GM23248 (cell line): Measurements from ENCODE around the gene UVRAG. TPM values are rescaled to one million over a fixed set of nuclear protein-coding genes. Genes with fewer than 3 reads are reported as not detected.

Experiments used
- DNase-seq: peaks from one replicate; pipeline ENCODE4 v3.0.0-alpha.2; 2015
- H2AFZ ChIP-seq: fragments of 200-600 bp; sonication (generic); 2 replicates; pipeline ENCODE4 v1.6.1; 2016; ENCODE audit warnings: antibody characterized with exemption
- H3F3A ChIP-seq: fragments of 200-600 bp; sonication (generic); 2 replicates; pipeline ENCODE4 v1.6.1; 2016; ENCODE audit warnings: mild to moderate bottlenecking, antibody characterized with exemption, mixed run types; ENCODE audit not compliant: insufficient read depth
- H3K27ac ChIP-seq: fragments of 200-600 bp; sonication (generic); 2 replicates; pipeline ENCODE4 v1.5.1; 2016; ENCODE audit warnings: mild to moderate bottlenecking
- H3K27me3 ChIP-seq: fragments of 200-600 bp; sonication (generic); replicated peaks from 2 replicates; pipeline ENCODE4 v1.6.1; 2016; ENCODE audit warnings: mild to moderate bottlenecking; ENCODE audit not compliant: insufficient read depth
- H3K36me3 ChIP-seq: fragments of 200-600 bp; sonication (generic); 2 replicates; pipeline ENCODE4 v1.6.1; 2016; ENCODE audit warnings: low read depth, mild to moderate bottlenecking
- H3K4me1 ChIP-seq: fragments of 200-600 bp; sonication (generic); 2 replicates; pipeline ENCODE4 v1.6.1; 2016; ENCODE audit warnings: mild to moderate bottlenecking; ENCODE audit not compliant: insufficient read depth
- H3K4me2 ChIP-seq: fragments of 200-600 bp; sonication (generic); one replicate; pipeline ENCODE4 v1.6.1; 2016; ENCODE audit warnings: mild to moderate bottlenecking; ENCODE audit not compliant: unreplicated experiment
- H3K4me3 ChIP-seq: fragments of 200-600 bp; sonication (generic); 2 replicates; pipeline ENCODE4 v1.5.1; 2016; ENCODE audit warnings: mild to moderate bottlenecking
- H3K79me2 ChIP-seq: fragments of 200-600 bp; sonication (generic); 2 replicates; pipeline ENCODE4 v1.6.1; 2016; ENCODE audit warnings: mild to moderate bottlenecking; ENCODE audit not compliant: insufficient read depth
- H3K9ac ChIP-seq: fragments of 200-600 bp; sonication (generic); 2 replicates; pipeline ENCODE4 v1.6.1; 2016; ENCODE audit warnings: mild to moderate bottlenecking
- H3K9me2 ChIP-seq: fragments of 200-600 bp; sonication (generic); 2 replicates; pipeline ENCODE4 v1.6.1; 2016; ENCODE audit warnings: mixed run types, mild to moderate bottlenecking, moderate library complexity; ENCODE audit not compliant: insufficient read depth
- H3K9me3 ChIP-seq: fragments of 200-600 bp; sonication (generic); one replicate; pipeline ENCODE4 v1.6.1; 2017; ENCODE audit warnings: low read depth
- H4K20me1 ChIP-seq: fragments of 200-600 bp; sonication (generic); 2 replicates; pipeline ENCODE4 v1.6.0; 2016; ENCODE audit not compliant: insufficient read depth
- EZH2 ChIP-seq: fragments of 200-600 bp; sonication (generic); IDR thresholded peaks from 2 replicates; pipeline ENCODE4 v1.6.1; 2018; ENCODE audit warnings: antibody characterized with exemption, mild to moderate bottlenecking; ENCODE audit not compliant: insufficient read depth, poor library complexity, severe bottlenecking
- EZH2phosphoT487 ChIP-seq: fragments of 200-600 bp; sonication (generic); IDR thresholded peaks from 2 replicates; pipeline ENCODE4 v1.6.1; 2018; ENCODE audit warnings: antibody characterized with exemption, moderate library complexity, mild to moderate bottlenecking, low read depth; ENCODE audit not compliant: insufficient read depth
- WGBS, 2 experiments: methylation state at CpG; one replicate each; pipeline ENCODE4 v1.1.6; 2015 to 2017; ENCODE audit warnings: low lambda C conversion rate in 2 of 2, low coverage in 1 of 2; ENCODE audit errors: missing lambda C conversion rate in 2 of 2; 5-methylcytosine and 5-hydroxymethylcytosine counted together
- in situ Hi-C: fragments of 300-500 bp; cut with MboI; formaldehyde crosslinking; loops from 2 replicates; pipeline ENCODE4 v1.15.0; 2020
- polyA plus RNA-seq: library from polyadenylated mRNA; unstranded; fragments of >200 nt; fragmentation: Nextera tagmentation; extraction: Ambion mirVana; gene quantifications from 2 replicates; pipeline ENCODE4 v1.2.1, GENCODE V29; 2016
- total RNA-seq: library from RNA; depleted of rRNA; stranded (reverse); fragments of >200 nt; shearing (Covaris generic); gene quantifications from 2 replicates; pipeline ENCODE4 v1.2.3, GENCODE V29; 2014

The UVRAG gene
- total and polyA plus RNA-seq, 2 experiments from 2014 or later = 9.9 to 11.0 TPM

DNA sequence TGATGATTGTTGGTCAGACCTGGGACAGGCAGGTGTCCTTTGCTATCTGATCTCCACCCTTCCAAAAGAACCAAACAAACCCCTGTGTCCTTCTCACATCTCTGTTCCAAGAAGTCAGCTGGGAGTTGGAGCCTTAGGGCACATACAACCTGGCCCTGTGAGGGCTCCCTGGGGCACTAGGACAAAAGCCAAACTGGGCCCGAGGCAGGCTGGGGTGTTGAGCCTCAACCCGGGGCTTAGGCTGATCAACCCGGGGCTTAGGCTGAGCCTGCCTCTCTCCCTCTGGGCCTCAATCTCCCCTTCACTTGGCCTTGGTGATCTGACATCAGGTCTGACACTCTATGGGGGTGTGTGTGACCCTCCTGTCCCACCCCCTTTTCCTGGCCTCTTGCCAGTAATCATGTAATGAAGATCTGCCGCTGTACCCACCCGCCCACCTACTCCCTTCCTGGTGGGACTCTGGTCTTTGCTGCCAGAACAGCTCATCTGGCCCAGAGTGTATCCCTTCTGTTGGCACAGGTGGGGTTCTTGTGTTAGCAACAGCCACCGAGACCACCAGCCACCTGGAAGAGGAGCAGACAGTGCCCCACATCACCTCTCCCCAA, 22.8 kb upstream of the UVRAG start:
- H3K27ac ChIP-seq = no peak overlapping the region
- no peak overlapping the region for H2AFZ ChIP-seq
- H3K4me1 ChIP-seq = no peaks in the 10 kb centered on the region
- H3K4me3 ChIP-seq = no peak overlapping the region
- no peaks in the 10 kb centered on the region for H3K27me3 ChIP-seq
- H3K9ac ChIP-seq = no peak overlapping the region
- in situ Hi-C loops = no loop called here
- H3K36me3 ChIP-seq = no peaks in the 10 kb centered on the region
- H3K9me3 ChIP-seq = no peaks in the 10 kb centered on the region
- no peaks in the 10 kb centered on the region for H3K9me2 ChIP-seq
- H3K4me2 ChIP-seq = no peak overlapping the region
- H3K79me2 ChIP-seq = no peaks in the 10 kb centered on the region
- TF ChIP-seq EZH2phosphoT487 = no peak
- TF ChIP-seq EZH2 = no peak
- no peaks in the 10 kb centered on the region for H3F3A ChIP-seq
- 86 to 94% methylated on average over 5 to 6 of the region's 6 CpGs for WGBS, 2 experiments
- no peaks in the 10 kb centered on the region for H4K20me1 ChIP-seq
- no peak for DNase-seq

DNA sequence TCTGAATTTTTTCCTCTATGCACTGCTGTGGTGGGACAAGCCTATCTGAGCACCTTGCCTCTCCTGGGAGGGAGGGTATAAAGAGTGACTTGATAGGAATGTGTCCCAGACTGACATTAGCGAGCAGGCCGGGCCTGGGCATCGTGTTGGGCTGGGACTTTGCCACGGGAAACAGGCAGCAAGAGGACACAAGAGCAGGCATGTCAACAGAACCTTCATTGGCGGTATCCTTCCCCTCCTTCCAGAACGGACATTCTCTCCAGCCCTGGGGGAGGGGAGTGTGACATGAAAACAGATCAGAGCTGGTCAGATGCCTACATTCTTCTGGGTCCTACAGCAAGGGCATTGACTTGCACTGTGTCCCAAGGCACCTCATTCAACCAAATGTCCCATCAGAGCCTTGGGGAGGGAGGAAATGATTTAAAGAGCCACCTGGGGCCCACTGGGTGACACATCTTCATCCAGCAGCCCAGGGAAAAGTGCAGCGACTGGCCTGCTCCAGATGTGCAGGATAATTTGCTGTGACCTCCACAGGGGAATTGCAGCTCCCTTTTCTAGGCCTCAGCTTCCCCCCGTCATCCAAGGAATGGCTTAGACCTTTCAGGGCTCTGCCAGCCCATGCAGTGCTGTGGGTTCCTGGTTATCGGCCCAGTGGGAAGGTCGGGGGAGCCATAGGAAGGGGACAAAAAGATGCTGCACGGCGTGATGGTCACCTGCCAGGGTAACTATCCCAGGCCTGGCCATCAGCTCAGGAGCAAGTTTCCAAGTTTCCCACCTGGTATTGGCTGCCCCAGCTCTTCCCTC, 21.8 kb upstream of the UVRAG start:
- Histone ChIP-seq H2AFZ (no peak overlapping the region), H3K4me1 (no peaks in the 10 kb centered on the region), H3K9me3 (no peaks in the 10 kb centered on the region), H3K27me3 (no peaks in the 10 kb centered on the region), H3F3A (no peaks in the 10 kb centered on the region), H3K79me2 (no peaks in the 10 kb centered on the region), H3K4me2 (no peak overlapping the region), H3K9me2 (no peaks in the 10 kb centered on the region), H3K27ac (no peak overlapping the region), H3K36me3 (no peaks in the 10 kb centered on the region), H3K9ac (no peak overlapping the region), H3K4me3 (no peak overlapping the region), H4K20me1 (no peaks in the 10 kb centered on the region)
- DNase-seq = no peak
- in situ Hi-C loops = no loop called here
- WGBS, 2 experiments = 70 to 74% methylated on average over 11 to 12 of the region's 12 CpGs
- TF ChIP-seq EZH2 = no peak
- no peak for TF ChIP-seq EZH2phosphoT487

DNA sequence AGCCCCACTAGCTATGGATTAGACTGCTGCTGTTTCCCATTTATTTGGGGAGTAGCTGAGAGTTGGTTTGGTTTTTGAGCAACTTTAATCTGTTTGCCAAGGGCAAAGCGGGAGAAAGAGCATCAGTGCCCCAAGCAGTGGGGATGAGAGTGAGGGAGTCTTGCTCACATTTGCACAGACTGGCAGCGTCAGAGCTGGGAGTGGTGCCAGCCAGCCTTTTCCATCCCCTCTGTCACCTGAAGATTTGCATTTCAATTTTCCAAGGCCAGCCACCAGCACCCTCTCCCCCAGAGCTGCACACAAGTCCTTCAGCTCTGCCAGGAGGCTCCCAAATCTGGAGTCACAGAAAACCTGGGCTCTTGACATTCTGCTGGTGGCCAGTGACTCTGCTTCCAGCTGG, 21.0 kb upstream of the UVRAG start:
- no peak overlapping the region for H3K4me2 ChIP-seq
- 89 to 90% methylated on average over 2 of the region's 2 CpGs for WGBS, 2 experiments
- in situ Hi-C loops = no loop called here
- H3K9me3 ChIP-seq = no peaks in the 10 kb centered on the region
- no peaks in the 10 kb centered on the region for H3K79me2 ChIP-seq
- no peaks in the 10 kb centered on the region for H3K27me3 ChIP-seq
- no peak overlapping the region for H3K4me3 ChIP-seq
- no peaks in the 10 kb centered on the region for H4K20me1 ChIP-seq
- no peak overlapping the region for H3K27ac ChIP-seq
- no peaks in the 10 kb centered on the region for H3K36me3 ChIP-seq
- H3K9ac ChIP-seq = no peak overlapping the region
- TF ChIP-seq EZH2 (no peak), EZH2phosphoT487 (no peak)
- H3K4me1 ChIP-seq = no peaks in the 10 kb centered on the region
- DNase-seq = no peak
- H3F3A ChIP-seq = no peaks in the 10 kb centered on the region
- no peaks in the 10 kb centered on the region for H3K9me2 ChIP-seq
- H2AFZ ChIP-seq = no peak overlapping the region

DNA sequence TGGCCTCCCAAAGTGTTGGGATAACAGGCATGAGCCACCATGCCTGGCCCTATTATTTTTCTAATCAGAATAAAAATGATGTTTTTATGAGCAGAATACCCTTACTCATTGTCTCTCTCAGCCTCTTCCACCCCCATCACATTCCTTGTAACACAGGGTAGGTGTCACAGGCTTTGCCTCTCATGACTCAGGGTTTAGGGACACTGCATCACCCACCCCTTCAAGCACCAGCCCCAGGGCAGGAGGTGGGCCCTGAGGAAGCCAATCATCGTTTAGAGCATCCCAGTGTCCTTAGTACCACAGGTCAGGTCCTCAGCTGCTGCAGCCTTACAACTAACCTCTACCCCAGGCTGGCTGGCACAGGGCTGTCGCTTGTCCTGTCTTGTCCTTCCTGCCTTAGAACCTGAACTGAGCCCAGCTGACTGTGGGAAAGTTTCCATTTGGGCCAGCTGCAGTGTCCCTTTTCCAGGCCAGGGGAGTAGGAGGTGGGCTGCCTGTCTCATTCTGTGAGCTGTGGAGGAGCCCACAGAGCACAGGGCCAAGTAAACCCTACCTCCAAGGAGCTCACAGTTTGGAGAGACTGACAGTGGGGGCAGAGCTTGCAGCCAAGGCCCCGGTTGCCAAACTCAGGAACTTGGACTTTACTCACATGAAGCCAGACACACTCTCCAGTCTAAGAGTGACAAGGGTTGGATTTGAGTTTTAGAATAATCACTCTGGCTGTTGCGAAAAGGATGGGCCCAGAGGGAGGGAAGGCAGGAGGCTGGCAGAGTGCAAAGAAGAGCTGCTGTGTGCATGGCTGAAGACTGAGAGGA, 19.5 kb upstream of the UVRAG start:
- Histone ChIP-seq H3K9me2 (no peaks in the 10 kb centered on the region), H4K20me1 (no peaks in the 10 kb centered on the region), H3K27ac (no peak overlapping the region), H2AFZ (no peak overlapping the region), H3K27me3 (no peaks in the 10 kb centered on the region), H3K9ac (no peak overlapping the region), H3K4me1 (no peaks in the 10 kb centered on the region), H3K79me2 (no peaks in the 10 kb centered on the region), H3K4me2 (no peak overlapping the region), H3K9me3 (no peaks in the 10 kb centered on the region), H3K4me3 (no peak overlapping the region), H3K36me3 (no peaks in the 10 kb centered on the region), H3F3A (no peaks in the 10 kb centered on the region)
- in situ Hi-C loops = no loop called here
- WGBS, 2 experiments = 76 to 81% methylated on average over 4 of the region's 4 CpGs
- DNase-seq = peak; percentile 21
- TF ChIP-seq EZH2 (no peak), EZH2phosphoT487 (no peak)
